Vagina (tissue), 2 donors: Measurements from ENCODE around the gene YOD1. TPM values are rescaled to one million over a fixed set of nuclear protein-coding genes. Genes with fewer than 3 reads are reported as not detected.

ENCODE experiments used
- DNase-seq, 2 donors: peaks; one replicate each; pipeline ENCODE4 v3.0.0-alpha.2; 2017; ENCODE audit errors: extremely low spot score in 2 of 2
- H3K27ac ChIP-seq: fragments of 200-600 bp; sonication (generic); one replicate; pipeline ENCODE4 v1.5.1; 2019
- H3K27me3 ChIP-seq: fragments of 200-600 bp; sonication (generic); one replicate; pipeline ENCODE4 v1.5.1; 2019
- H3K36me3 ChIP-seq, 2 donors: fragments of 200-600 bp; sonication (generic); one replicate each; pipeline ENCODE4 v1.5.1; 2017 to 2019
- H3K4me1 ChIP-seq: fragments of 200-600 bp; sonication (generic); one replicate; pipeline ENCODE4 v1.5.1; 2019
- H3K4me3 ChIP-seq, 2 donors: fragments of 200-600 bp; sonication (generic); 1 replicate in 1 of 2; 2 replicates in 1 of 2; pipeline ENCODE4 v1.5.1; 2016 to 2019
- H3K9me3 ChIP-seq: fragments of 200-600 bp; sonication (generic); one replicate; pipeline ENCODE4 v1.5.1; 2019
- CTCF ChIP-seq, 3 experiments: fragments of 450-650 bp in 2 of 3; fragments of 200-600 bp in 1 of 3; sonication (generic) in 1 of 3; IDR thresholded peaks; one replicate each; pipeline ENCODE4 v1.5.1; 2017 to 2019; ENCODE audit warnings: antibody characterized with exemption in 3 of 3, mild to moderate bottlenecking in 2 of 3, moderate library complexity in 2 of 3
- POLR2A ChIP-seq, 2 donors: fragments of 450-650 bp; IDR thresholded peaks; one replicate each; pipeline ENCODE4 v1.6.1; 2017; ENCODE audit warnings: antibody characterized with exemption in 2 of 2, mild to moderate bottlenecking in 2 of 2, moderate library complexity in 2 of 2
- POLR2AphosphoS5 ChIP-seq, 2 donors: sonication (generic); formaldehyde crosslinking; IDR thresholded peaks; one replicate each; pipeline ENCODE4 v1.9.0; 2017; ENCODE audit warnings: antibody characterized with exemption in 2 of 2, mild to moderate bottlenecking in 2 of 2, low read depth in 1 of 2; ENCODE audit not compliant: insufficient read depth in 1 of 2
- intact Hi-C: fragments of 100-400 bp; cut with DNase I; formaldehyde crosslinking; loops from one replicate; pipeline ENCODE4 v1.15.1; 2023
- total RNA-seq: library from RNA; depleted of rRNA; stranded (reverse); fragments of >200 nt; gene quantifications from one replicate; pipeline ENCODE4 v1.2.3, GENCODE V29; 2016

The YOD1 gene
- total RNA-seq, 1 donor from 2014 or later = 25.3 TPM

GRCh38 chr1:207018707-207019106, 32.3 kb downstream of the YOD1 start:
- Histone ChIP-seq H3K36me3 (no peaks in the 10 kb centered on the region), H3K4me1 (peaks cover 14% of the 10 kb centered on the region), H3K4me3 (no peak overlapping the region), H3K27me3 (no peaks in the 10 kb centered on the region), H3K9me3 (no peaks in the 10 kb centered on the region), H3K27ac (no peak overlapping the region)
- DNase-seq = no peak
- intact Hi-C loops = no loop called here
- no peak for TF ChIP-seq POLR2A (IDR thresholded peaks at IDR 0.05)
- no peak for TF ChIP-seq POLR2AphosphoS5 (IDR thresholded peaks at IDR 0.05; ENCODE audit: insufficient read depth in 1 of 2, low read depth in 1 of 2)
- no peak for TF ChIP-seq CTCF (IDR thresholded peaks at IDR 0.05)

DNA sequence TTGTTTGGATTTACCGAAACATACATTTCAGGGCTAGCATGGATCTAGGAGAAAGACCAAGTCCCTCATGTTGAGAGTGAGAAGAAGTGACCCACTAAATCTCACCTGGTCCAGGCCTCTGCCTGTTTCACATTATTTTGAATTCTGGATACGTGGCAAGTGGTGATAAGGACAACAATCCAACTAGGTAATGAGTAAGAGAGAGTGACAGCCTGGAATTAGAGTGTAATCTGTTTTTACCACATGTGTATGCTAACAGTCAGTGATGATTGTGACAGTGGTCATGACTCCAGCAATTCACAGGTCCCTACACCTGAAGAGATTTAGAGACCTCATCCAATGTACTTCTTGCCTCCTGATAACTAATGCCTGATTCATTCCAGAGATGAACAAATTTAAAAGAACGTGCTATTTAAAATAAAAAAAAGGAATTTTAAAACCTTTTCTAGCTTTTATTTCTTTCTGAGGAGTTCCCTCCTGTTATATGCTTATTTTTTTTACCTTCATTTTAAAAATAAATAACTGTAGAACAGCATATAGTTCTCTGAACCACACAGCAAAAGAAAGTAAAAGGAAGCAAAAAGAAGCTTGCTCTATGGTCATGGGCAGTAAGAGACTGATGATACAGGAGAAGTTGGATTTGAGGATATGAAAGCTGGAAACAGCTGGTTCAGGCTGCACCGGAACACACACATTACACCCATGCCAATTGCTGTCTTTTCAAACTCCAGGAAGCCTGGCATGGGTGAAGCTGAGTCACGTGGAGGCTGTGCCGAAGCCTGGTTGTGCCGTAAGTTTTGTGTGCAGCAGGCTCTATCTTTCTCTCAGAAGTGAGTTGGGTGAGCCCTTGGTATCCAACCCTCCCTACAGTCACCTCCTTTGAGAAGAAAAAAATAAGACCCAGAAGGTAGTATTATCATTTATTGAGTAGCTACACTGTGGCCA, 33.1 kb downstream of the YOD1 start:
- no peak overlapping the region for H3K27ac ChIP-seq
- no peak for TF ChIP-seq CTCF (IDR thresholded peaks at IDR 0.05)
- no peak for TF ChIP-seq POLR2AphosphoS5 (IDR thresholded peaks at IDR 0.05; ENCODE audit: insufficient read depth in 1 of 2, low read depth in 1 of 2)
- TF ChIP-seq POLR2A (IDR thresholded peaks at IDR 0.05) = no peak
- DNase-seq = no peak
- H3K9me3 ChIP-seq = no peaks in the 10 kb centered on the region
- peaks cover 14% of the 10 kb centered on the region for H3K4me1 ChIP-seq
- H3K36me3 ChIP-seq = no peaks in the 10 kb centered on the region
- intact Hi-C loops = no loop called here
- H3K27me3 ChIP-seq = no peaks in the 10 kb centered on the region
- H3K4me3 ChIP-seq = no peak overlapping the region

DNA sequence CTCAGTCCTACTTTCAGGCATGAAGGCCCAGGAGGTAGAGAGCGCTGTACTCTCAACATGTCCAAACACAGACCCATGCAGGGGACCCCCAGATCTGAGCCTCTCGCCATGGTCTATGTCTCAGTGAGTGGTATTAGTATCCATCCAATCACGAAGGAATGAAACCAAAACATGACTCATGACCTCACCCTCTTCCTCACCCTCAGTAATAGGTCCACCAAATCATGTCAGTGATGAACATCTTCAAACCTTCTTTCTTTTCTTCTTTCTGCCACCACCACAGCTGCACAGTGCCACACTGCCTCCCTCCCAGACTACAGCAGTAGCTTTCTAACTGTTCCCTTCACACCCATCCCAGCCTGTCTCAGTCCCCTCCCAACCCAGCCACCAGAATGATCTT, 35.2 kb downstream of the YOD1 start:
- no peak for TF ChIP-seq POLR2A (IDR thresholded peaks at IDR 0.05)
- TF ChIP-seq CTCF (IDR thresholded peaks at IDR 0.05) = no peak
- TF ChIP-seq POLR2AphosphoS5 (IDR thresholded peaks at IDR 0.05; ENCODE audit: insufficient read depth in 1 of 2, low read depth in 1 of 2) = no peak
- Histone ChIP-seq H3K9me3 (no peaks in the 10 kb centered on the region), H3K4me1 (no peaks in the 10 kb centered on the region), H3K27ac (no peak overlapping the region), H3K36me3 (no peaks in the 10 kb centered on the region), H3K27me3 (no peaks in the 10 kb centered on the region), H3K4me3 (no peak overlapping the region)
- intact Hi-C loops = no loop called here
- DNase-seq = no peak

GRCh38 chr1:207014728-207015127, 36.3 kb downstream of the YOD1 start:
- H3K27me3 ChIP-seq = no peaks in the 10 kb centered on the region
- H3K4me1 ChIP-seq = no peaks in the 10 kb centered on the region
- TF ChIP-seq POLR2AphosphoS5 (IDR thresholded peaks at IDR 0.05; ENCODE audit: insufficient read depth in 1 of 2, low read depth in 1 of 2) = no peak
- no peak for TF ChIP-seq POLR2A (IDR thresholded peaks at IDR 0.05)
- no peak for TF ChIP-seq CTCF (IDR thresholded peaks at IDR 0.05)
- H3K4me3 ChIP-seq = no peak overlapping the region
- no peak for DNase-seq
- H3K27ac ChIP-seq = no peak overlapping the region
- intact Hi-C loops = no loop called here
- no peaks in the 10 kb centered on the region for H3K36me3 ChIP-seq
- no peaks in the 10 kb centered on the region for H3K9me3 ChIP-seq
